Astrocyte (in vitro differentiated cells and primary cell): ENCODE data around the gene NBEAL1. TPM values are rescaled to one million over a fixed set of nuclear protein-coding genes. Genes with fewer than 3 reads are reported as not detected.
A peak's percentile ranks its signal among the peaks of the same experiment; 100 is the strongest.

Source experiments
- DNase-seq: peaks from one replicate; pipeline ENCODE4 v3.0.0-alpha.2; 2010; ENCODE audit warnings: low read depth
- FAIRE-seq: peaks from 2 replicates; lab custom pipeline; 2011; peaks lifted over from hg19 to GRCh38; lab: Jason Lieb, UNC
- H2AFZ ChIP-seq: 2 replicates; pipeline ENCODE4 v1.6.0; 2012; ENCODE audit warnings: low read depth, low read length, inconsistent platforms
- H3K27ac ChIP-seq: 2 replicates; pipeline ENCODE4 v1.5.1; 2011; ENCODE audit warnings: low read depth, low read length, inconsistent platforms
- H3K27me3 ChIP-seq: 2 replicates; pipeline ENCODE4 v1.6.0; 2011; ENCODE audit warnings: low read length, inconsistent platforms; ENCODE audit not compliant: insufficient read depth
- H3K36me3 ChIP-seq: 2 replicates; pipeline ENCODE4 v1.5.1; 2011; ENCODE audit warnings: low read length, inconsistent platforms; ENCODE audit not compliant: insufficient read depth
- H3K4me1 ChIP-seq: 2 replicates; pipeline ENCODE4 v1.5.1; 2011; ENCODE audit warnings: low read length, inconsistent platforms; ENCODE audit not compliant: insufficient read depth
- H3K4me2 ChIP-seq: 2 replicates; pipeline ENCODE4 v1.6.0; 2012; ENCODE audit warnings: low read length, inconsistent platforms
- H3K4me3 ChIP-seq: 2 replicates; pipeline ENCODE4 v1.5.1; 2011; ENCODE audit warnings: low read depth, mild to moderate bottlenecking, low read length, inconsistent platforms; ENCODE audit not compliant: insufficient read depth
- H3K79me2 ChIP-seq: 2 replicates; pipeline ENCODE4 v1.6.0; 2012; ENCODE audit warnings: mild to moderate bottlenecking, low read length, inconsistent platforms; ENCODE audit not compliant: insufficient read depth
- H3K9ac ChIP-seq: 2 replicates; pipeline ENCODE4 v1.6.0; 2012; ENCODE audit warnings: mild to moderate bottlenecking, low read length, inconsistent platforms
- H3K9me3 ChIP-seq: 2 replicates; pipeline ENCODE4 v1.5.1; 2012; ENCODE audit warnings: low read depth, mild to moderate bottlenecking, low read length, inconsistent platforms; ENCODE audit not compliant: insufficient read depth
- H4K20me1 ChIP-seq: 2 replicates; pipeline ENCODE4 v1.6.0; 2012; ENCODE audit warnings: low read length, inconsistent platforms; ENCODE audit not compliant: insufficient read depth
- H3K27ac Mint-ChIP-seq: one replicate; pipeline ENCODE4 v1.8.0; 2021; ENCODE audit warnings: mild to moderate bottlenecking, mixed read lengths; ENCODE audit not compliant: unreplicated experiment
- H3K27me3 Mint-ChIP-seq: one replicate; pipeline ENCODE4 v1.8.0; 2021; ENCODE audit warnings: low read depth, mixed read lengths; ENCODE audit not compliant: unreplicated experiment
- H3K36me3 Mint-ChIP-seq: one replicate; pipeline ENCODE4 v1.8.0; 2021; ENCODE audit warnings: low read depth, mixed read lengths; ENCODE audit not compliant: unreplicated experiment
- H3K4me1 Mint-ChIP-seq: one replicate; pipeline ENCODE4 v1.8.0; 2021; ENCODE audit warnings: low read depth, mixed read lengths; ENCODE audit not compliant: unreplicated experiment
- H3K4me3 Mint-ChIP-seq: one replicate; pipeline ENCODE4 v1.8.0; 2021; ENCODE audit warnings: mild to moderate bottlenecking, moderate library complexity, mixed read lengths; ENCODE audit not compliant: unreplicated experiment
- H3K9me3 Mint-ChIP-seq: one replicate; pipeline ENCODE4 v1.8.0; 2021; ENCODE audit warnings: mild to moderate bottlenecking, mixed read lengths; ENCODE audit not compliant: unreplicated experiment
- CTCF ChIP-seq: IDR thresholded peaks from 2 replicates; pipeline ENCODE4 v1.5.1; 2011; ENCODE audit warnings: low read depth, mild to moderate bottlenecking, inconsistent platforms, low read length, moderate library complexity; ENCODE audit not compliant: insufficient read depth
- EZH2 ChIP-seq: IDR thresholded peaks from 2 replicates; pipeline ENCODE4 v1.6.1; 2012; ENCODE audit warnings: mild to moderate bottlenecking, low read length, inconsistent platforms; ENCODE audit not compliant: insufficient read depth
- total RNA-seq: library from RNA; stranded (reverse); gene quantifications from 2 replicates; pipeline ENCODE4 v1.2.1, GENCODE V29; 2021

NBEAL1 gene
- total RNA-seq, 1 donor from 2014 or later, result 33.4 TPM

- Mint-ChIP-seq H3K4me1 (peaks cover 1% of the 10 kb centered on the region), H3K27ac (no peak overlapping the region), H3K36me3 (peaks cover 5% of the 10 kb centered on the region), H3K9me3 (no peaks in the 10 kb centered on the region), H3K27me3 (no peaks in the 10 kb centered on the region), H3K4me3 (no peak overlapping the region)
- H3K36me3 ChIP-seq, result peaks cover 24% of the 10 kb centered on the region
- H3K27me3 ChIP-seq, result no peaks in the 10 kb centered on the region
- no peak overlapping the region for H3K27ac ChIP-seq
- no peak for TF ChIP-seq EZH2
- no peak for TF ChIP-seq CTCF
- H2AFZ ChIP-seq, result no peak overlapping the region
- H3K79me2 ChIP-seq, result no peaks in the 10 kb centered on the region
- no peak overlapping the region for H3K4me3 ChIP-seq
- FAIRE-seq (peak; percentile 50), DNase-seq (no peak)
- no peaks in the 10 kb centered on the region for H3K9me3 ChIP-seq
- H3K4me1 ChIP-seq, result no peaks in the 10 kb centered on the region
- no peaks in the 10 kb centered on the region for H4K20me1 ChIP-seq
- no peak overlapping the region for H3K4me2 ChIP-seq
- no peak overlapping the region for H3K9ac ChIP-seq
These were observed 186.2 kb downstream of the NBEAL1 start for GRCh38 chr2:203200866-203201265.

GRCh38 chr2:203201426-203201825, 186.8 kb downstream of the NBEAL1 start:
- no peaks in the 10 kb centered on the region for H3K27me3 Mint-ChIP-seq
- TF ChIP-seq EZH2 (no peak), CTCF (no peak)
- no peak overlapping the region for H3K4me3 Mint-ChIP-seq
- Histone ChIP-seq H3K9me3 (no peaks in the 10 kb centered on the region), H3K27ac (no peak overlapping the region), H3K4me3 (no peak overlapping the region), H3K4me2 (no peak overlapping the region), H3K9ac (no peak overlapping the region), H3K27me3 (no peaks in the 10 kb centered on the region), H4K20me1 (no peaks in the 10 kb centered on the region), H3K4me1 (no peaks in the 10 kb centered on the region), H2AFZ (no peak overlapping the region), H3K36me3 (peaks cover 24% of the 10 kb centered on the region), H3K79me2 (no peaks in the 10 kb centered on the region)
- H3K36me3 Mint-ChIP-seq, result peaks cover 8% of the 10 kb centered on the region
- H3K4me1 Mint-ChIP-seq, result peaks cover 1% of the 10 kb centered on the region
- no peak for DNase-seq
- no peak overlapping the region for H3K27ac Mint-ChIP-seq
- H3K9me3 Mint-ChIP-seq, result no peaks in the 10 kb centered on the region
- no peak for FAIRE-seq

- no peaks in the 10 kb centered on the region for H4K20me1 ChIP-seq
- H3K4me1 ChIP-seq, result no peaks in the 10 kb centered on the region
- no peak overlapping the region for H3K4me3 Mint-ChIP-seq
- peaks cover 14% of the 10 kb centered on the region for H3K36me3 Mint-ChIP-seq
- no peaks in the 10 kb centered on the region for H3K4me1 Mint-ChIP-seq
- H3K9me3 Mint-ChIP-seq, result no peaks in the 10 kb centered on the region
- no peaks in the 10 kb centered on the region for H3K27me3 ChIP-seq
- no peak overlapping the region for H3K27ac ChIP-seq
- H2AFZ ChIP-seq, result no peak overlapping the region
- H3K9me3 ChIP-seq, result no peaks in the 10 kb centered on the region
- H3K27me3 Mint-ChIP-seq, result no peaks in the 10 kb centered on the region
- no peak overlapping the region for H3K4me3 ChIP-seq
- H3K9ac ChIP-seq, result no peak overlapping the region
- DNase-seq, result no peak
- FAIRE-seq, result no peak
- no peak overlapping the region for H3K27ac Mint-ChIP-seq
- H3K4me2 ChIP-seq, result no peak overlapping the region
- H3K36me3 ChIP-seq, result peaks cover 20% of the 10 kb centered on the region
- TF ChIP-seq EZH2 (no peak), CTCF (no peak)
- no peaks in the 10 kb centered on the region for H3K79me2 ChIP-seq
These were observed 194.9 kb downstream of the NBEAL1 start for GRCh38 chr2:203209538-203209937.
